Measurements from ENCODE around the gene NKIRAS1.

The NKIRAS1 gene

GRCh38 chr3:23916886-23917678 is at the start of gene NKIRAS1, which contains the start of gene RPL15:
Gene NKIRAS1 (minus strand): TSS chr3:23916990. CDS start chr3:23910904, 6,086 bp downstream.
Gene RPL15 (plus strand): TSS chr3:23917132. CDS start chr3:23917860, 728 bp downstream.
- peak; percentile 97 for DNase-seq

- no peak for DNase-seq
Measured at GRCh38 chr3:23966328-23966727, 49.5 kb upstream of the NKIRAS1 start.

- DNase-seq, result no peak
Measured at GRCh38 chr3:23964537-23965235, 47.9 kb upstream of the NKIRAS1 start.

DNA sequence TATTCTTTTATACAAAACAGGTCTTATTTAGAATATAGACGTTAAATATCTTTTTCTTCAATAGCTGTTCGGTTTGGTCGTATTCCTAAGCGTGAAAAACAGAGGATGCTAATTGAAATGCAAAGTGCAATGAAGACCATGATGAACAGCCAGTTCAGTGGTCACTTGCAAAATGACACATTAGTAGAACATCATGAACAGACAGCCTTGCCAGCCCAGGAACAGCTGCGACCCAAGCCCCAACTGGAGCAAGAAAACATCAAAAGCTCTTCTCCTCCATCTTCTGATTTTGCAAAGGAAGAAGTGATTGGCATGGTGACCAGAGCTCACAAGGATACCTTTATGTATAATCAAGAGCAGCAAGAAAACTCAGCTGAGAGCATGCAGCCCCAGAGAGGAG is 45.1 kb upstream of the NKIRAS1 start:
- no peak for DNase-seq

DNA sequence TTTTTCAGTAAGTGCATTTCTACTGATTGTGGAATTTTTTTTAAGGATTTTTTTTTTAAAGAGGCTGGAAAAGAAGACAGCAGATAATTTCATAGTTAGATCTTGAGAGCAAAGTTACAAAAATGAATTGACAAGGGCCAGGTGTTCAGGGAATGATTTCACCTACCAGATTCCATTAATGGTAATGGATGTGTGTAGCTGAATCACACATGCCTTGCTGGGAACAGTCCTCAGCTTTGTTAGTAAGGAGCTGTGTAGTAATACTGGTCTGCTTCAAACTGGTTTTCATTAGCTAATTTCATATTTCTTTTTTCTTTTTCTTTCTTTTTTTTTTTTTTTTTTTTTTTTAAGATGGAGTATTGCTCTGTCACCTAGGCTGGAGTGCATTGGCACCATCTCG is 44.3 kb upstream of the NKIRAS1 start:
- DNase-seq, result no peak

DNA sequence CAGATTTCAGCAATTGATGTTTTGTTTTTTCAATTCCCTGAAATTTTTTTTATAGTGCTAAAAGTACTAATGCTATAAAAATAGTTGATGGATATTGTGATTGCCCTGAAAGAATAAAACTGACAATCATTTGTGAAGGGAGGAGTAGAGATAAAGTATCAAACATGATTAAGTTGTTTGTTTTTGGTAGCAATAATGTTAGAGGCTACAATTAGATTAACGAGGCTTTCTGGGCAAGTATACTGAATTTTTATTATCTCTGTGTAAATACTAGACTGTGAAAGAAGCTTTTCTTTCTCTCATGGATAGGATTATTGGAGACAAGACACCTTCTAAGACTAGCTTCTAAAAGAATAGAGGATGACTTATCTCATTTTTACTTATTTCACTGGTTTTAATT is 43.9 kb upstream of the NKIRAS1 start:
- no peak for DNase-seq

DNA sequence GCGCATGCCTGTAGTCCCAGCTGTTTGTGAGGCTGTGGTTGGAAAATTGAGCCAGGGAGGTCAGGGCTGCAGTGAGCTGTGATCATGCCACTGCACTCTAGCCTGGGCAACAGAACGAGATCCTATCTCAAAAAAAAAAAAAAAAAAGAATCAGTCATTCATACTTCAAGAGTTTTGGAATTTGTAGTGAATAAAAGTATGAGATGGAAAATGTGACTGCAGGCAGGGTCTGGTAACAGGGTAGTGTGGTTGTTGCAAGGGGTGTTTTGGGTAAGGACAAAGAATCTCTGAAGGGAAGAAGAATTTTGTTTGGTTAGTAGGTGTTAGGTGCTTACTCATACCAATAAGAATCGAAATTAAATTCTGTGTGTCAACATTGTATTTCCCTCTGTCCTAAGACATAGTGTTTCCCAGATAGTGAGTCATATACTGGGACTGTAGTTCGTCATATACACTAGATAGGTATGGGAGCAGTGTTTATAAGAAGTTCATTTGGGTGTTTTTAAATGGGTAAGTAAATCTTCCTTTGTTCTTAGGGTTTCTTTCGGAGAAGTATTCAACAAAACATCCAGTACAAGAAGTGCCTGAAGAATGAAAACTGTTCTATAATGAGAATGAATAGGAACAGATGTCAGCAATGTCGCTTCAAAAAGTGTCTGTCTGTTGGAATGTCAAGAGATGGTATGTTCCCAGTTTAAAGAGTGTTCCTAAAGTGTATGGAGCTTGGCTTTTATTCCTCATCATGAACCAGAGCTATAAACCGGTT is 42.5 kb upstream of the NKIRAS1 start:
- DNase-seq, result no peak

DNA sequence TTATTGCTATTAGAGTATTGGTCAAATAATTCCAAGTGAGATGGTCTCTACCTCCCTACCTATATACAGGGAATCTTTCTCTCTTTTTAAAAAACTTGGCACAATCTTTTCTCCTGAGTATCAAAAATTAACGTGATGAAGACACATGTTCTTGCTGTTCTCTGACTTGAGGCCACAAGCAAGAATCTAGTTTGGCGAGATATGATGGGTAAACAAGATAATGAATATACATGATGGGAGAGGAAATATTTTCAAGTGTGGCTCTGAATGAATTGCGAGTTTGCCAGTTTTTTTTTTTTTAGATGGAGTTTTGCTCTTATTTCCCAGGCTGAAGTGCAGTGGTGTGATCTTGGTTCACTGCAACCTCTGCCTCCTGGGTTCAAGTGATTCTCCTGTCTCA is 39.9 kb upstream of the NKIRAS1 start:
- no peak for DNase-seq

DNA sequence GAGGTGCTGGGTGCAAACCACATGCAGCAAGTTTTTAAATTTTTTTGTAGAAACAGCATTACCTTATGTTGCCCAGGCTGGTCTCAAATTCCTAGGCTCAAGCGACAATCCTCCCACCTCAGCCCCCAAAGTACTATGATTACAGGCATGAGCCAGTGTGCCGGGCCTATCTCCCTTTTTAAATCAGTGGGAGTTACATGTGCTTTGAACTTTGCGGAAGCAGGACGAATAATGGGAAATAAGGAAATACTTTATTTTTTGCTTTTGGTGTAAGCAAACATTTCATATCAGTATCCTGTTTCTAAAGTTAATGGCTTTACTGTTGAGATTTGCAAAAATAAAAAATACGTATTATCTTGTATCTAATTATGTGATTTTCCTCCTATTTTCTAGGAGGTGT is 37.4 kb upstream of the NKIRAS1 start:
- DNase-seq, result no peak

DNA sequence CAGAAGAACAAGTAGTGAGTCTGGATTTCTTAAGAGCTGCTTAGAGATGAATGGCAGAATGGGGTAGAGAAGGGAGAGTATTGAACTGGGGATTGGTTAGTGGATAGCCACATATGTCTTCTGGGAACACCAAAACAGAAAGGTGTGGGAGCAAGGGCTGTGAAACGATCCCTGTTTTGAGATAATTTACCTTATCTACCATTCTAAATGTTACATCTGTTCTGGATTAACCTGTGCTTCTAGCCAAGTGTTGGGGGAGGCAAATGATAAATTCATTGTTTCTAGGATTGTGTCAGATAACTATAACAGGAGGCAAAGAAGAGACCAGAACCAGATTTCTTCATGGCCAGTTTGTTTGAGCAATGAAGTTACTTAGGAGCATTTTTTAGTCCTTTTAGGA is 36.7 kb upstream of the NKIRAS1 start:
- no peak for DNase-seq

DNA sequence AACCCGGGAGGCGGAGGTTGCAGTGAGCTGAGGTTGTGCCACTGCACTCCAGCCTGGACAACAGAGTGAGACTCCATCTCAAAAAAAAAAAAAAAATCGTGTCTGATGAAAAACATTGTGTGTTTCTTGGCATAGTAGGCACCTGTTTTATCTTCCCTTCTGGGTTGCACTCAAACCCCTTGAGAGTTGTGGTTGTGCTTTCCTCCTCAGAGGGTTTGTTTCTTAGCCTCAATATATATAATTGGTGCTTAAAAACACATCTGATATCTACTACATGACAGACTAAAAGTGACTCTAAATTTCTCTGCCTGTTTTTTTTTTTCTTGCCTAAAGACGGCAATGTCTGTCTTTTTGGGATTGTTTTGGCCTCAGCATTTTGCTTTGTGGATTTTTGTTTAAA is 35.9 kb upstream of the NKIRAS1 start:
- no peak for DNase-seq

GRCh38 chr3:23950293-23950692 is 33.5 kb upstream of the NKIRAS1 start:
- DNase-seq, result no peak

- DNase-seq, result no peak
Measured at GRCh38 chr3:23949784-23950183, 33.0 kb upstream of the NKIRAS1 start.

DNA sequence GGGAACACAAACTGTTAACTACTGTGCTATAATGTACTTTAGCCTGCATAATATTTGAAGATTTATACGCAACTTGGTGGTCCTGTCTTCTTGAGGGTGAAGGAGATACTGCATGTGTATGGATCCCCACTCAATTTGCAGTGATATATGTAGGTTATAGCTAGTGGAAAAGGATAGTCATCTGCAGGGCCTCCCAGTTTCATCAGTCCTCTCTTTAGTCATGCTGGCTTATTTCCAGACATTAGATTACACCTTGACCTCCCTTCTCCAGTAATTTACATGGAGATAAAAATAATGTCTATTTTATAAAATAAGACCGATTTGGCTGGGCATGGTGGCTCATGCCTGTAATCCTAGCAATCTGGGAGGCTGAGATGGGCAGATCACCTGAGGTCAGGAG is 32.0 kb upstream of the NKIRAS1 start:
- no peak for DNase-seq

- peak; percentile 98 for DNase-seq
Measured at GRCh38 chr3:23945913-23946687, 29.3 kb upstream of the NKIRAS1 start.

DNA sequence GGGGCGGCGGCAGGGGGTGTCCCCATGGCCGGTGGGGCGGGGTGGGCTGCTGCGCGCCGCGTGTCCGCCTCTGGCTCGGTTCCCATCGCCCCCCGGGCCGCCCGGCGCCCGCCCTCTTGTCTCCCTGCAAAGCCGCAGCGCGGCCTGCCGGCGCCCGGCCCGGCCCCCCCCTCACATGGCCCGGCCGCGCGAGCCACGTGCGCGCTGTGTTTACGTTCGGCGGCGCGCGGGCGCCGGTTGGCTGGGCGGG is 28.8 kb upstream of the NKIRAS1 start:
- DNase-seq, result no peak

GRCh38 chr3:23944861-23945662 is 28.3 kb upstream of the NKIRAS1 start, which contains the start of gene NR1D2:
Gene NR1D2 (plus strand): TSS chr3:23945286. CDS start chr3:23945579, 293 bp downstream.
- DNase-seq, result peak; percentile 76

DNA sequence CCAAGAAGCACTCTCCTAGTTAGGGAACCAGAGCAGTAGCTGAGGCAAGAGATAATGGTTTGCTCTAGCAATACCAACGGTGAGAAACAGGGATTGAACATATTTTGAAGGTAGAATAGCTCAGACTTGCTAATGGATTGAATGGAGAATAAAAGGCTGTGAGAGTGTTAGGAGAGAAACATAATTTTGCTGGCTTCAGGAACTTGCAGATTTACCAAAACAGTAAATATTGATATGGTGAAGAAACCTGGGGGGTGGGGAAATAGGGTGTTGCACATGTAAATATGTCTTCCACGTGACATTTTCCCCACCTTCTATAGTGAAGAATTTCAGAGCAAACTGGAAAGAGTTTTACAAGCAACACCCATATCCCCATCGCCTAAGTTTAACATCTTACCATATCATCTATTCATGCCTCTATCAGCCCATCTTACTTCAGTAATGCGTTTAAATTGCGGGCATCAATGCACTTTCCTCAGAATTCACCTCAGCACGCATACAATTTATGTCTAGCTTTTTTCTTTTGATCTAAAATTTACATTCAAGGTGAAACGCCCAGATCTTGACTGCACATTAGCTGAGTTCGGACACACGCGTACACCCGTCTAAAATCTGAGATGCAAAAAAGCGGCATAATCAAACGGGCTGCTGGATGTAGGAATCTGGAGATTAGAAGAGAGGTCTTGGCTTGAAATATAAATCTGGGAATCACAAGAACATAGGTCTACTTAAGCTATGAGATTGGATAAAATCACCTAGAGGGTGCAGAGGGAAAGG is 27.4 kb upstream of the NKIRAS1 start:
- DNase-seq, result peak; percentile 1

DNA sequence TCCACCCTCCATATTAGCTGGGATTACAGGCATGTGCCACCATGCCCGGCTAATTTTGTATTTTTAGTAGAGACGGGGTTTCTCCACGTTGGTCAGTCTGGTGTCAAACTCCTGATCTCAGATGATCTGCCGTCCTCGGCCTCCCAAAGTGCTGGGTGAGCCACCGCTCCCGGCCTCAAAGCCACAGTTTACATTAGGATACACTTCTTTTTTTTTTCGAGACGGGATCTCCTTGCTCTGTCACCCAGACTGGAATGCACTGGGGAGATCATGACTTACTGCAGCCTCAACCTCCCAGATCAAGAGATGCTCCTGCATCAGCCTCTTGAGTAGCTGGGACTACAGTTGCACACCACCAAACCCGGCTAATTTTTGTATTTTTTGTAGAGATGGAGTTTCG is 25.8 kb upstream of the NKIRAS1 start:
- no peak for DNase-seq

DNA sequence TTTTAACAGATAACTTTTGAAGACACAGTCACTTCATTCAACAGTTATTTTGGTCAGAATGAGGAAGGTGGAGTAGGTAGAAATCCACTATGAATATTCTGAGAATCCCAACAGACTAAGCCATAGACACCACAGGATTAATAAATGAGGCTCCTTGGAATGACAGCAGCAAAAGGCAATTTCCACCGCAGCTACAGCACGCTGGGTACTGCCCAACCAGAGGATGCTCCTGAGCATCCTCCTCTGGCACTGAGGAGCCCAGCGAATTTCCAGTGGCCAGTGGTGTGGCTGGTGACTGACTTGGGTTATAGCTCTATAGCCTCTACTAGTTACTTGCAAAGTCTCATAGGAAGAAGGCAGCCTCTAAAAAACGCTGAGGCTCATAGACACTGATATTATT is 24.6 kb upstream of the NKIRAS1 start:
- no peak for DNase-seq

DNA sequence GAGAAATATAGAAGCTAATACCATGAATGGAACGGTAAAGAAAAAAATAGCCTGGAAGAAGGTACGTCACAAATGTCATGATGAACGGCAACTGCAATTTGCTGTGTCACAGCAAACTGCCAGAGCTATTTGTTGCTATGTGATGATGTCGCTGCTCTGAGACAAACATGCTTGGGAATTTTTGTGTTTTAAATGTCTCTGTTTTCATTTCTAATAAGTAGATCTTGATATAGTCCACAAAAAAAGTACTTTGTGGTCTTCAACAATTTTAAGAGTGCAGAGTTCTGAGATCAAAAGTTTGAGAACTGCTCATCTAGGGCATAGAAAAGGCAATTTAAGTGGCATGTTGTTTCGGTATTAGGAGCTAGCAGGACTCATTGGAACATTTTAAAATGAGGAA is 24.0 kb upstream of the NKIRAS1 start:
- no peak for DNase-seq
